Stimulated activated CD4-positive, alpha-beta T cell treated with anti-CD3 and anti-CD28 coated beads, Interleukin-15, amount 100 ng/mL, for 24 hours (primary cell): Measurements from ENCODE around the gene PIP4P1.

Source experiments
- DNase-seq: peaks from one replicate; pipeline ENCODE4 v3.0.0-alpha.2; 2020

Gene PIP4P1

GRCh38 chr14:20434701-20435581 lies 26.3 kb downstream of the PIP4P1 start:
- DNase-seq, result no peak

GRCh38 chr14:20429801-20430669 lies 31.2 kb downstream of the PIP4P1 start:
- DNase-seq, result no peak

- no peak for DNase-seq
These were observed 32.4 kb downstream of the PIP4P1 start for GRCh38 chr14:20428802-20429201.

GRCh38 chr14:20428010-20428365 lies 33.2 kb downstream of the PIP4P1 start:
- DNase-seq, result no peak

GRCh38 chr14:20427231-20428009 lies 33.8 kb downstream of the PIP4P1 start:
- DNase-seq, result no peak

- no peak for DNase-seq
These were observed 36.4 kb downstream of the PIP4P1 start for GRCh38 chr14:20424851-20425250.

- DNase-seq, result no peak
These were observed 38.3 kb downstream of the PIP4P1 start for GRCh38 chr14:20422886-20423285.

- no peak for DNase-seq
These were observed 40.0 kb downstream of the PIP4P1 start for GRCh38 chr14:20421267-20421666.

GRCh38 chr14:20419419-20419818 lies 41.8 kb downstream of the PIP4P1 start:
- no peak for DNase-seq

GRCh38 chr14:20418501-20418909 lies 42.7 kb downstream of the PIP4P1 start:
- DNase-seq, result no peak

- DNase-seq, result no peak
These were observed 43.7 kb downstream of the PIP4P1 start for GRCh38 chr14:20417250-20418186.

GRCh38 chr14:20416223-20416622 lies 45.0 kb downstream of the PIP4P1 start:
- no peak for DNase-seq

- DNase-seq, result peak; percentile 41
These were observed 45.4 kb downstream of the PIP4P1 start for GRCh38 chr14:20415782-20416206.

- peak; percentile 40 for DNase-seq
These were observed 47.5 kb downstream of the PIP4P1 start for GRCh38 chr14:20413744-20414082.

GRCh38 chr14:20412876-20413743 lies 48.1 kb downstream of the PIP4P1 start, which contains the start of gene TEP1:
Gene TEP1 (minus strand): TSS chr14:20413501. CDS start chr14:20408439, 5,062 bp downstream.
- peak; percentile 89 for DNase-seq

GRCh38 chr14:20412411-20412810 lies 48.8 kb downstream of the PIP4P1 start:
- DNase-seq, result no peak

- DNase-seq, result no peak
These were observed 52.0 kb downstream of the PIP4P1 start for GRCh38 chr14:20409226-20409625.
